ENCODE data around the gene SZRD1. TPM values are rescaled to one million over a fixed set of nuclear protein-coding genes. Genes with fewer than 3 reads are reported as not detected.

The SZRD1 gene
- total and polyA plus RNA-seq, 4 donors: 14.2 to 44.3 (median 25.0) TPM

- no peaks in the 10 kb centered on the region for H3K27me3 ChIP-seq (ENCODE audit: control insufficient read depth in 4 of 4, insufficient read depth in 4 of 4, low read length in 3 of 4)
- WGBS: 50% methylated on average over 7 of the region's 7 CpGs
- peaks cover 0 to 2% (median 0%) of the 10 kb centered on the region in 4 donors for H3K36me3 ChIP-seq (ENCODE audit: control insufficient read depth in 4 of 4, insufficient read depth in 3 of 4, low read depth in 1 of 4, low read length in 3 of 4)
- no peak overlapping the region for H3K9ac ChIP-seq (ENCODE audit: low read depth in 1 of 2, low read length in 2 of 2)
- no peak overlapping the region for H3K27ac ChIP-seq (ENCODE audit: low read depth in 1 of 2, low read length in 2 of 2)
- H3K9me3 ChIP-seq (ENCODE audit: control insufficient read depth in 4 of 4, low read length in 3 of 4): no peaks in the 10 kb centered on the region
- no peak for TF ChIP-seq FOXA2 (IDR thresholded peaks at IDR 0.05)
- no peak for TF ChIP-seq EGR1 (IDR thresholded peaks at IDR 0.05; ENCODE audit: low read depth in 2 of 2)
- no peak for TF ChIP-seq REST (IDR thresholded peaks at IDR 0.05)
- TF ChIP-seq NR2F2 (IDR thresholded peaks at IDR 0.05): no peak
- TF ChIP-seq ATF3 (IDR thresholded peaks at IDR 0.05): no peak
- no peak for TF ChIP-seq HNF4G (IDR thresholded peaks at IDR 0.05)
- no peak for TF ChIP-seq SP1 (IDR thresholded peaks at IDR 0.05)
- TF ChIP-seq CTCF (IDR thresholded peaks at IDR 0.05; ENCODE audit: low read depth, low read length, missing input control): no peak
- TF ChIP-seq GABPA (IDR thresholded peaks at IDR 0.05 in 1 of 2, conservative IDR thresholded peaks at IDR 0.05 in 1 of 2): no peak
- no peak for TF ChIP-seq ZBTB33 (IDR thresholded peaks at IDR 0.05)
- H3K4me1 ChIP-seq (ENCODE audit: control insufficient read depth in 4 of 4, insufficient read depth in 4 of 4, low read length in 3 of 4): peaks cover 0 to 16% (median 12%) of the 10 kb centered on the region in 4 donors
- DNase-seq (ENCODE audit: low spot score): no peak
- no peak overlapping the region for H3K4me3 ChIP-seq (ENCODE audit: low read depth in 1 of 3, low read length in 3 of 3)
These were observed 11.4 kb downstream of the SZRD1 start for GRCh38 chr1:16378443-16378842.

- H3K4me1 ChIP-seq (ENCODE audit: control insufficient read depth in 4 of 4, insufficient read depth in 4 of 4, low read length in 3 of 4): peaks cover 0 to 23% (median 18%) of the 10 kb centered on the region in 4 donors
- 86% methylated on average over 4 of the region's 4 CpGs for WGBS
- no peaks in the 10 kb centered on the region for H3K36me3 ChIP-seq (ENCODE audit: control insufficient read depth in 4 of 4, insufficient read depth in 3 of 4, low read depth in 1 of 4, low read length in 3 of 4)
- TF ChIP-seq FOXA1 (IDR thresholded peaks at IDR 0.05) (no peak), CTCF (IDR thresholded peaks at IDR 0.05; ENCODE audit: low read depth, low read length, missing input control) (no peak), HNF4A (conservative IDR thresholded peaks at IDR 0.05) (no peak), TAF1 (conservative IDR thresholded peaks at IDR 0.05) (no peak)
- no peak overlapping the region for H3K4me3 ChIP-seq (ENCODE audit: low read depth in 1 of 3, low read length in 3 of 3)
- no peak for DNase-seq (ENCODE audit: low spot score)
- no peaks in the 10 kb centered on the region for H3K9me3 ChIP-seq (ENCODE audit: control insufficient read depth in 4 of 4, low read length in 3 of 4)
- H3K9ac ChIP-seq (ENCODE audit: low read depth in 1 of 2, low read length in 2 of 2): no peak overlapping the region
- H3K27me3 ChIP-seq (ENCODE audit: control insufficient read depth in 4 of 4, insufficient read depth in 4 of 4, low read length in 3 of 4): no peaks in the 10 kb centered on the region
- no peak overlapping the region for H3K27ac ChIP-seq (ENCODE audit: low read depth in 1 of 2, low read length in 2 of 2)
These were observed 13.8 kb downstream of the SZRD1 start for GRCh38 chr1:16380868-16381267.

Data from liver (tissue), 9 donors.